Calu3 (cell line): ENCODE data around the gene RTTN. TPM values are rescaled to one million over a fixed set of nuclear protein-coding genes. Genes with fewer than 3 reads are reported as not detected.

Experiments used
- BruUV-seq: library from RNA; stranded (reverse); fragments of 400-500 nt; replicated peaks from 2 replicates; lab custom pipeline; 2021; lab: Mats Ljungman, UMichigan
- CTCF ChIA-PET: fragments of 300-600 bp; sonication (Branson Sonifier 250); formaldehyde crosslinking; loops from one replicate; lab custom pipeline; 2022; ENCODE audit warnings: antibody characterized with exemption; lab: Charles Lee
- DNase-seq: peaks from one replicate; pipeline ENCODE4 v3.0.0; 2022
- H3K27ac Mint-ChIP-seq: one replicate; pipeline ENCODE4 v1.8.0; 2022; ENCODE audit warnings: mixed read lengths; ENCODE audit not compliant: unreplicated experiment
- H3K27me3 Mint-ChIP-seq: one replicate; pipeline ENCODE4 v1.8.0; 2022; ENCODE audit warnings: mixed read lengths; ENCODE audit not compliant: unreplicated experiment
- H3K36me3 Mint-ChIP-seq: one replicate; pipeline ENCODE4 v1.8.0; 2022; ENCODE audit warnings: mild to moderate bottlenecking, moderate library complexity, mixed read lengths; ENCODE audit not compliant: insufficient read depth, unreplicated experiment
- H3K4me1 Mint-ChIP-seq: one replicate; pipeline ENCODE4 v1.8.0; 2022; ENCODE audit warnings: mild to moderate bottlenecking, low read depth, mixed read lengths; ENCODE audit not compliant: unreplicated experiment
- H3K4me3 Mint-ChIP-seq: one replicate; pipeline ENCODE4 v1.8.0; 2022; ENCODE audit warnings: mild to moderate bottlenecking, low read depth, moderate library complexity, mixed read lengths; ENCODE audit not compliant: unreplicated experiment
- H3K9me3 Mint-ChIP-seq: one replicate; pipeline ENCODE4 v1.8.0; 2022; ENCODE audit warnings: low read depth, mixed read lengths; ENCODE audit not compliant: unreplicated experiment
- intact Hi-C: fragments of 100-400 bp; cut with micrococcal nuclease; formaldehyde crosslinking; loops from one replicate; pipeline ENCODE4 v1.10.0; 2022; ENCODE audit not compliant: unreplicated experiment
- total RNA-seq: library from RNA; stranded (reverse); gene quantifications from 2 replicates; pipeline ENCODE4 v1.2.3, GENCODE V29; 2022
- TF ChIP-seq, protein P1 (sequence below): fragments of 200-600 bp; IDR thresholded peaks from one replicate; pipeline ENCODE4 v1.8.0; 2022; ENCODE audit warnings: antibody characterized with exemption; ENCODE audit not compliant: unreplicated experiment

RTTN gene
- total RNA-seq, 1 experiment from 2014 or later: 22.7 TPM

DNA sequence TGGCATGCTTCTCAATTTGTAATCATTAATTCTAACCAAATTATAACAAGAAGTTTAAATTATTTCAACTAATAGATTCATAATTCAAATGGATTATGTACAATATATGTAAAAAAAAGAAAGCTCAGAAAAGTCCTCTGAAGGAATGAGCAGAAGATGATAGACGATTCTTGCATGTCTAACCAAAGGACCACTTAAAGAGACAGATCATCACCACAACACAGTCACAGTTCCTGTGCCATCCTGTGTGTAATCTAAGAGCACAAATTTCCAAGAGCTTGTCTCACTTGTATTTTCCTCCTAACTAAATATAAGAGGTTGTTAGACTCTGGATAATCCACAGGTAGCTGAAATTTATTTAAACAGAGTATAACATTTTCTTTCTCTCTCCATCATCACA, 135.5 kb downstream of the RTTN start:
- intact Hi-C loops: no loop called here
- Mint-ChIP-seq H3K27me3 (no peaks in the 10 kb centered on the region), H3K4me1 (no peaks in the 10 kb centered on the region), H3K9me3 (no peaks in the 10 kb centered on the region), H3K4me3 (no peak overlapping the region), H3K36me3 (no peaks in the 10 kb centered on the region), H3K27ac (no peak overlapping the region)
- no peak for DNase-seq
- CTCF ChIA-PET: no interaction called here
- BruUV-seq: no TSS peak
- TF ChIP-seq, protein P1, sequence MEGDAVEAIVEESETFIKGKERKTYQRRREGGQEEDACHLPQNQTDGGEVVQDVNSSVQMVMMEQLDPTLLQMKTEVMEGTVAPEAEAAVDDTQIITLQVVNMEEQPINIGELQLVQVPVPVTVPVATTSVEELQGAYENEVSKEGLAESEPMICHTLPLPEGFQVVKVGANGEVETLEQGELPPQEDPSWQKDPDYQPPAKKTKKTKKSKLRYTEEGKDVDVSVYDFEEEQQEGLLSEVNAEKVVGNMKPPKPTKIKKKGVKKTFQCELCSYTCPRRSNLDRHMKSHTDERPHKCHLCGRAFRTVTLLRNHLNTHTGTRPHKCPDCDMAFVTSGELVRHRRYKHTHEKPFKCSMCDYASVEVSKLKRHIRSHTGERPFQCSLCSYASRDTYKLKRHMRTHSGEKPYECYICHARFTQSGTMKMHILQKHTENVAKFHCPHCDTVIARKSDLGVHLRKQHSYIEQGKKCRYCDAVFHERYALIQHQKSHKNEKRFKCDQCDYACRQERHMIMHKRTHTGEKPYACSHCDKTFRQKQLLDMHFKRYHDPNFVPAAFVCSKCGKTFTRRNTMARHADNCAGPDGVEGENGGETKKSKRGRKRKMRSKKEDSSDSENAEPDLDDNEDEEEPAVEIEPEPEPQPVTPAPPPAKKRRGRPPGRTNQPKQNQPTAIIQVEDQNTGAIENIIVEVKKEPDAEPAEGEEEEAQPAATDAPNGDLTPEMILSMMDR: no peak

DNA sequence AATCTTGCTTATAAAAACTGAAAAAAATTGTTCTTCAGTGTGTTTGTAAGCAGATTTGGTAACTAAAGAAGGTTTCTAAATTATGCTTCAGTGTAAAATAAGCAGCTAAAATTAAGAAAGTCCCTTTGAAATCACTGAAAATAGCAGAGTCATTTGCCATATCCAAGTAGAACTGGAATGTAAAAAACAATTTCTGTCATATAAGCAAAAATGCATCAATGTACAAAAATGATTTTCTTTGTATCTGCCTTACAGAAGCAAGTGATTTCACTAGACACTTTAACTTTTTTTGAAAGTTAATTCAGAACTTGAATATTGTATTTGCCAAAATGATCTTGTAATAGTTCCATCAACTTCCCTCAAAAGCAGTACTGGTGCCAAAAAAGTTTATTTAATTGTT, 136.1 kb downstream of the RTTN start:
- TF ChIP-seq, protein P1: no peak
- Mint-ChIP-seq H3K27ac (no peak overlapping the region), H3K36me3 (no peaks in the 10 kb centered on the region), H3K4me3 (no peak overlapping the region), H3K27me3 (no peaks in the 10 kb centered on the region), H3K9me3 (no peaks in the 10 kb centered on the region), H3K4me1 (no peaks in the 10 kb centered on the region)
- CTCF ChIA-PET: no interaction called here
- intact Hi-C loops: no loop called here
- DNase-seq: no peak
- BruUV-seq: no TSS peak

DNA sequence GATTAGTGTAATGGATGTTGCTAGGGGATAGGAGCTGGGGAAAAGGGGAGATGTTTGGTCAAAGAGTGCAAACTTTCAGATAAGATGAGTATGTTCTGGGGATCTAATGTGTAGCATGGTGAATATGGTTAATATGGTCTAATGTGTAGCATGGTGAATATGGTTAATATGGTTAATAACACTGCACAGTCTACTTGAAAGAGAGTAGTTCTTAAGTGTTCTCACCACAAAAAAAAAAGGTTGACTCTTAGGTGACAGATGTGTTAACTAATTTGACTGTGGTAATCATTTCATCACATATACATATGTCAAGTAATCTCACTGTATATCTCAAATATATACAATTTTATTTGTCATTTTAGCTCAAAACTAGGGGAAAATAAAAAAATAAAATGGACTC, 136.5 kb downstream of the RTTN start:
- CTCF ChIA-PET: no interaction called here
- Mint-ChIP-seq H3K27ac (no peak overlapping the region), H3K4me3 (no peak overlapping the region), H3K27me3 (no peaks in the 10 kb centered on the region), H3K9me3 (no peaks in the 10 kb centered on the region), H3K4me1 (no peaks in the 10 kb centered on the region), H3K36me3 (no peaks in the 10 kb centered on the region)
- intact Hi-C loops: no loop called here
- TF ChIP-seq, protein P1: no peak
- no peak for DNase-seq
- no TSS peak for BruUV-seq

DNA sequence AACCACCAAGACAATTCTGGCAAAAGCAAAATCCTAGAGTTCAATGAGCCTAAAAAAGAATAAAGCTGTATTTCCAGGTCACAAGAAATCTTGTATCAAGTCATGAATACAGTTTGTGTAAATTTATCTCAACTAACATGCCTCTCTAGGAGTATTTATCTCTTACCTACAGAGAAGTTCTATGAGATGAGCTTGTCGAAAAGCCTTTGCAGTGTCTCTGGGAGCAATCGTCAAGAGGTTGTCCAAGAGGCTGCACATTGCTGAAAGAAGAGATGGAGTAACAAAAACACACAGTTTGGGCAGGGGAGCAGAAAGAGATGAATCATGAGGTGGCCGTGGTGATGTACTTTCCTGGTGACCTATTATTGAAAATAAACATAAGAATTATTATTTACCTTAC, 145.8 kb downstream of the RTTN start:
- H3K27me3 Mint-ChIP-seq: no peaks in the 10 kb centered on the region
- H3K27ac Mint-ChIP-seq: no peak overlapping the region
- H3K4me3 Mint-ChIP-seq: no peak overlapping the region
- DNase-seq: no peak
- no TSS peak for BruUV-seq
- CTCF ChIA-PET: interaction anchor here (0.5 kb wide), 1 partner anchor 90 kb away, joined by 3 read pairs; no protein-coding TSS in a partner anchor
- intact Hi-C loops: loop anchor here (5.0 kb wide), 1 partner anchor 1207 kb away; no protein-coding TSS in a partner anchor
- H3K4me1 Mint-ChIP-seq: no peaks in the 10 kb centered on the region
- TF ChIP-seq, protein P1: no peak
- H3K9me3 Mint-ChIP-seq: no peaks in the 10 kb centered on the region
- H3K36me3 Mint-ChIP-seq: no peaks in the 10 kb centered on the region
